GM21526 (cell line): ENCODE results near the gene ISG20.
"Not testable (repeated sequence)": the region's sequence is repeated elsewhere in the genome, so short reads cannot be mapped to it uniquely, and the experiment has no call there.

ENCODE experiments used
- ATAC-seq: cut with Tn5 transposase; IDR thresholded peaks from one replicate; pipeline ENCODE4 v1.9.1; 2021; ENCODE audit warnings: moderate library complexity; ENCODE audit not compliant: unreplicated experiment, low FRiP score

The ISG20 gene

GRCh38 chr15:88634449-88634848 is 4.4 kb upstream of the ISG20 start:
- no peak for ATAC-seq

- ATAC-seq, result peak; percentile 33
Observed at GRCh38 chr15:88635318-88635717, 3.5 kb upstream of the ISG20 start.

- ATAC-seq, result no peak
Observed at GRCh38 chr15:88636050-88636449, 2.8 kb upstream of the ISG20 start.

- no peak for ATAC-seq
Observed at GRCh38 chr15:88636654-88637053, 2.2 kb upstream of the ISG20 start.

- ATAC-seq, result no peak
Observed at GRCh38 chr15:88637436-88637835, 1.4 kb upstream of the ISG20 start.

- no peak for ATAC-seq
Observed at GRCh38 chr15:88637841-88638625, 783 bp upstream of the ISG20 start.

- ATAC-seq, result no peak
Observed at GRCh38 chr15:88641959-88642452, 3.2 kb downstream of the ISG20 start.

- not testable (repeated sequence) for ATAC-seq
Observed at GRCh38 chr15:88642514-88642913, 3.7 kb downstream of the ISG20 start.

GRCh38 chr15:88644741-88645140 is 5.9 kb downstream of the ISG20 start:
- ATAC-seq, result no peak

GRCh38 chr15:88645171-88646087 is 6.6 kb downstream of the ISG20 start:
- ATAC-seq, result no peak

GRCh38 chr15:88646088-88646405 is 7.2 kb downstream of the ISG20 start:
- no peak for ATAC-seq

GRCh38 chr15:88646951-88647350 is 8.1 kb downstream of the ISG20 start:
- ATAC-seq, result no peak

- no peak for ATAC-seq
Observed at GRCh38 chr15:88647351-88648105, 8.7 kb downstream of the ISG20 start.

- ATAC-seq, result no peak
Observed at GRCh38 chr15:88648357-88649214, 9.8 kb downstream of the ISG20 start.

GRCh38 chr15:88649286-88649733 is 10.5 kb downstream of the ISG20 start:
- no peak for ATAC-seq

GRCh38 chr15:88649753-88650551 is 11.1 kb downstream of the ISG20 start:
- ATAC-seq, result no peak

GRCh38 chr15:88650556-88650955 is 11.7 kb downstream of the ISG20 start:
- ATAC-seq, result no peak

GRCh38 chr15:88651136-88651732 is 12.4 kb downstream of the ISG20 start:
- no peak for ATAC-seq

GRCh38 chr15:88651971-88652370 is 13.2 kb downstream of the ISG20 start:
- ATAC-seq, result no peak
